DMS 273 (cell line): Measurements from ENCODE around the gene NPC2.

ENCODE experiments used
- DNase-seq: peaks from one replicate; lab custom pipeline; 2025; ENCODE audit not compliant: unreplicated experiment; lab: John Stamatoyannopoulos, UW

The NPC2 gene

GRCh38 chr14:74503291-74503937 is 10.3 kb upstream of the NPC2 start:
- no peak for DNase-seq

- DNase-seq, result peak; percentile 75
Measured at GRCh38 chr14:74502236-74503019, 9.3 kb upstream of the NPC2 start.

GRCh38 chr14:74501691-74502090 is 8.6 kb upstream of the NPC2 start:
- DNase-seq, result no peak

GRCh38 chr14:74501135-74501614 is 8.1 kb upstream of the NPC2 start:
- DNase-seq, result peak; percentile 93

- DNase-seq, result no peak
Measured at GRCh38 chr14:74500417-74501134, 7.5 kb upstream of the NPC2 start.

- DNase-seq, result no peak
Measured at GRCh38 chr14:74495356-74495755, 2.3 kb upstream of the NPC2 start.

GRCh38 chr14:74493343-74494261 is 497 bp upstream of the NPC2 start, which contains the start of gene ISCA2:
ISCA2 (plus strand) TSS chr14:74493765; CDS start chr14:74493775, 10 bp downstream.
- peak; percentile 99 for DNase-seq

- DNase-seq, result no peak
Measured at GRCh38 chr14:74491956-74492775, 939 bp downstream of the NPC2 start.

- no peak for DNase-seq
Measured at GRCh38 chr14:74490486-74490885, 2.6 kb downstream of the NPC2 start.

GRCh38 chr14:74488786-74489397 is 4.2 kb downstream of the NPC2 start:
- no peak for DNase-seq

- DNase-seq, result no peak
Measured at GRCh38 chr14:74486164-74486563, 6.9 kb downstream of the NPC2 start.

GRCh38 chr14:74483321-74483720 is 9.8 kb downstream of the NPC2 start:
- DNase-seq, result no peak

GRCh38 chr14:74482571-74482970 is 10.5 kb downstream of the NPC2 start:
- DNase-seq, result no peak

GRCh38 chr14:74480046-74480445 is 13.1 kb downstream of the NPC2 start:
- DNase-seq, result no peak

GRCh38 chr14:74478996-74479635 is 14.0 kb downstream of the NPC2 start:
- peak; percentile 67 for DNase-seq

- peak; percentile 34 for DNase-seq
Measured at GRCh38 chr14:74476607-74477006, 16.5 kb downstream of the NPC2 start.

GRCh38 chr14:74476107-74476506 is 17.0 kb downstream of the NPC2 start:
- DNase-seq, result no peak

GRCh38 chr14:74475678-74476077 is 17.4 kb downstream of the NPC2 start:
- DNase-seq, result no peak

GRCh38 chr14:74474376-74474775 is 18.7 kb downstream of the NPC2 start:
- DNase-seq, result peak; percentile 55
